G401 (cell line): ENCODE results near the gene FAXC. TPM values are rescaled to one million over a fixed set of nuclear protein-coding genes. Genes with fewer than 3 reads are reported as not detected.
"Not testable (repeated sequence)": the region's sequence is repeated elsewhere in the genome, so short reads cannot be mapped to it uniquely, and the experiment has no call there.

Source experiments
- DNase-seq: peaks from one replicate; pipeline ENCODE4 v3.0.0-alpha.2; 2015; ENCODE audit warnings: low spot score
- in situ Hi-C: cut with HindIII; loops from 2 replicates; pipeline ENCODE4 v1.10.0; 2016; ENCODE audit warnings: low sequenced_read_pairs, mixed read lengths
- total RNA-seq: library from RNA; depleted of rRNA; stranded (reverse); fragments of >200 nt; shearing (Covaris generic); gene quantifications from 2 replicates; pipeline ENCODE4 v1.2.3, GENCODE V29; 2014

The FAXC gene
- total RNA-seq, 1 experiment from 2014 or later: 0.71 TPM

DNA sequence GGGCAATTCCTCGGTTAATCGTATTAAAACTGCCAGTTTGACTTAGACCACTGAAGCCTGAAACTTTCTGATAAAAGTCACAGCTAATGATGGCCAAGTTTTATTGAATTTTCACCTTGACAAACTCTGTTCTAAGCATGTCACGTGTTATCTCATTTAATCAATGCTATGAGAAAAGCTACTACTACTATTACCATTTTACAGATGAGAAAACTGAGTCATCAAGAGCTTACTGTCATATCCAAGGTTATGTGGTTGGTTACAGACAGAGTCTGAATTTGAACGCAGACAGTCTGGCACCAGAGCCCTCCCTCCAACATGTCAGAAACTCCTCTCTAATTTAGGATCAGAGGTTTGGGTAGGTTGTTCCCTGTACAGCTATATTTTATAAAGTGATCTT, 4.3 kb downstream of the FAXC start:
- DNase-seq: no peak
- in situ Hi-C loops: no loop called here

DNA sequence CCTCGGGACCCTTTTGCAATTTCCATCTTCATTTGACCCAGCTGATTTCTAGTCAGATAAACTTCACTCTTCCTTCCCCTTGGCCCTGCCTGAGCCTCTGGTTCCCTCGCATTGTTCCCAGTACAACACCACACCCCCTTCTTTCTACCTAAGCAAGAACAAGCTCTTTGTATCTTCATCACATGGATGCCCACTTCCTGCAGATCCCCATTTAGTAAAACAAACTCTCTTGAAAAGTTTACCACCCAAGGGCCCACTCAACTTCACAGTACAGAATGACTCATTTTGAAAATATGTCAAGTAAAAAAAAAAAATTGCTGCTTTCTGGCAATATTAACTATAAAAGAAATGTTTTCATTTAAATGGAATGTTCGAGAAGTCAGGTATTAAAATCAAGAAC, 5.2 kb downstream of the FAXC start:
- DNase-seq: no peak
- in situ Hi-C loops: no loop called here

DNA sequence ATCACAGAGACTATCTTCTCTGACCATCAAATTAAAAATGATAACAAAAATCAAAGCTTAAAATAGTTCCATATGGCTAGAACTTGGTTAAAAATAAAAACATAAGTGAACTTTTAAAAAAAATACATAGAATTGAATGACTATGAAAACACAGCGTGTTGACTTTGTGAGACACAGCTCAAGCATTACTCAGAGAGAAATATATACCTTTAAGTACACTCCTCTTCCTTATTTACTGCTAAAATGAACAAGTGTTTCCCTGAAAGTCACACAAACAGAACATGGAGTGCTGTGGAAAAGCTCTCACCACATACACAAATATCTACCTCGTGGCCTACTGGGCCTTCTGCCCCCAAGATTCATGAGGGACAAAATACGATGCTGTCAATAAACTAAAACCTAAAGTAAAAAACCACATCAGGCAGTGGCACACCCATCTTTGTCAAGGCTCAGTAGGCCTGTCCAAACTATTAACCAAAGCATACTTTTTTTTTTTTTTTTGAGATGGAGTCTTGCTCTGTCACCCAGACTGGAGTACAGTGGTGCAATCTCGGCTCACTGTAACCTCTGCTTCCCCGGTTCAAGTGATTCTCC, 7.5 kb downstream of the FAXC start:
- in situ Hi-C loops: no loop called here
- no peak for DNase-seq

DNA sequence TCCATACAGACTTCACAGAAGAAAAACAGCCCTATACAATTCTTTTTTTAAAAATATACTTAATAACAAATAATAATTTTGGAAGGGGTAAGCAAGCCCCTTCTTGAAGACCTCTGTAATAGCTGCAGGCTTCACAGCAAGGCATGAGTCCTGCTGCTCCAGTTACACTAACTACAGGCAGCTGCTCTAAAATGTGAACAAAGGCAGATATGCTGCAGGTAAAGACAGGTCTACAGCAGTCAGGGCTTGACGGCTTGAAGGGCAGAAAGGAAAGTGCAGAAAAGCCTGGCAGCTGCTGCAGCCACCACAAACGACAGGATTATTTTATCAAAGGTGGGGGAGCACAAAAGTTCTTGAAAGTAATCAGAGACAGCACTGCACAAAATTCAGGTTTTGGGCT, 11.3 kb downstream of the FAXC start:
- in situ Hi-C loops: no loop called here
- DNase-seq: peak; percentile 26

DNA sequence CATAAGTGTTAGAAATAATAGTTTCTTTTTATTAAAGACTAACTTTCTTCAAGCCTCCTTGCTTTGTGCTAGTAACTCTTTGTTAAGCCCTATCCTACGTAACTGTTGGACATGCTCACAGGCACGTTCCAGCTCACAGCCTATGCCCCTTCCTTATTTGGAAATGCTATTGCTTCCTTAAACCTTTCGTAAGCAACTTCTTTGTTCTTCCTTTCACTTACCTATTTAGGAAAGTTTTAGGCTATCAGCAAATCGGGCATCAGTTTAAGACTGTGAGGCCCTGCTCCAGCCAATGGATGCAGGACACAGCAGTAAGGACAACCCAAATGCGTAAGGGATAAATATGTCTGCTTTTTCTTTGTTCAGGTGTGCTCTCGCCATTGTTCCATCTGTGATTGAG, 14.2 kb downstream of the FAXC start:
- DNase-seq, in situ Hi-C loops: not testable (repeated sequence)

DNA sequence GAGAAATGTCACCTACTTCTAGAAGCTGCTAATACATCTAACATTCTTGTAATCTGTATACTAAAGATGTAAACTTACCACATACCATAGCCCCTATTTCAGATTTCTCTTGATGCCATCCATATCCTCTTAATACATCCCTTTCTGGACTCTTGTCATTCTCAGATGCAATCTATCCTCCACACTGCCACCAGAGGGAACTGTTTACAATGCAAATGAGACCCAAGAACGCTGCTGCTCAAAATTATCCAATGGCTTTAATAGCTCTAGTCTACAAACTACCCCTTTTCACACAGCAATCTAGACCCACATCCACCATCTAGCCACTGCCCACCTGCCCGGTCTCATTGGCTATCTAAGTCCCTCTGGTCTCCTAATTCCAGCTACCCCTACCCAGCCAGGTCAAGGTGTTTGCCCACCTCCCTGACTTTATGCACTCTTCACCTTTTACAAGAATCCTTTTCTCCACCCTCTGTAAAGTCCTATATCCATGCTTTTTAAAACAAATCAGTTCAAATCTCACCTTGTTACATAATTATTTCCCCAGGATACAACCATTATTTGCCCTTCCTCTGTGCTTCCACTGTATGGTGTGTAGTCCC, 14.8 kb downstream of the FAXC start:
- in situ Hi-C loops: no loop called here
- DNase-seq: peak; percentile 61

DNA sequence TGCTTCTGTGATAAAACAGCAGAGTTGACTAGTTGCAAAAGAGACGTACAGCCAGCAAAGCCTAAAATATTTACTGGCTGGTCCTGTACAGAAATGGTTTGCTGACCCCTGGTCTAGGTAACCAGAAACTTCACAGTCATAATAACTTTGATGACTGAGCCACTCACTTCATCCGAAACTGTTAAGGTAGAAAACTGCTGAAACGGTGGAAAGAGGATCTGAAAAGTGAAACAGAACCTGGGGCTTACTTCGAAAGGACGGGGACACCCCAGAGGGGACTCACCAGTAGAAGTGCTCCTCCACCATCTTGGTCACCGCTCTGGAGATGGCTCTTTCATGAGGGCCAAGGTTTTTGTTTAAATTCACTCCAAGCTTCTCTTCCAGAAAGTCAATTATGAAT, 16.4 kb downstream of the FAXC start:
- in situ Hi-C loops: no loop called here
- no peak for DNase-seq

DNA sequence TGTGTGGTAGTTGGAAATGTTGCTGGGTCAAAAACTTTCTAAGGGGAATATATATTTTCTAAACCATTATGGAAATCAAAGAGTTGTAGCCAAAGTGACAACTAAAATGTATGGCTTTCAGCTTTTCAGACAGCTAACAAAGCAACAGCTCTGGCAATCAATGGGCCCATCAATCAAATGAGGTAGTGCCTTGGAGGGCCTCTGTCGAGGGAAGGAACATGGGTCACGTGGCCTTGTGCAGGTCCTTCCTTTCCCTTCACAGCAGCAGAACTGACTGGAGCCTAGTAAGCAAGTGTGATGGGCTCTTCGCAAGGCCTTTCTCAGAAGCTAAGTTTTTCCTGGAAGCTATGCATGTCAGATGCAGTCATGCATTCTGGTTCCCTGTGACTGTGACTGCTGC, 17.9 kb downstream of the FAXC start:
- in situ Hi-C loops: no loop called here
- DNase-seq: no peak

DNA sequence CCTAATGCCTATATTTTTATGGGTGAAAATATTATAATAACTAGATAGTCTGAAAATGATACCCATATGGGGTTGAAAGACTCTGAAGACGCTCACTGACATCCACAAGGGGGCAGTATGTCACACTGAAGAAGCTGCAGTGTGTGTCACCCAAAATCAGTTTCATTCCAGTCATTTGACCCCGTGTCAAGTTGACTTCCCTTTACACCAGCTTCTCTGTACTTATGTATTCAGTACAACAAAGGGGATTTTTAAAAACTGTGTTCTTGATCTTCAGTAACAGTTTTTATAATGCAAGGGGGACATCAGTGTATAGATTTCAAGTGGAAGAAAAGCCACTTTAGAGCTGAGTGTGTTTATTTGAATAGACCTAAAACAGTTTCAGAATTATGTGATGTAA, 19.3 kb downstream of the FAXC start:
- DNase-seq: peak; percentile 67
- in situ Hi-C loops: no loop called here

DNA sequence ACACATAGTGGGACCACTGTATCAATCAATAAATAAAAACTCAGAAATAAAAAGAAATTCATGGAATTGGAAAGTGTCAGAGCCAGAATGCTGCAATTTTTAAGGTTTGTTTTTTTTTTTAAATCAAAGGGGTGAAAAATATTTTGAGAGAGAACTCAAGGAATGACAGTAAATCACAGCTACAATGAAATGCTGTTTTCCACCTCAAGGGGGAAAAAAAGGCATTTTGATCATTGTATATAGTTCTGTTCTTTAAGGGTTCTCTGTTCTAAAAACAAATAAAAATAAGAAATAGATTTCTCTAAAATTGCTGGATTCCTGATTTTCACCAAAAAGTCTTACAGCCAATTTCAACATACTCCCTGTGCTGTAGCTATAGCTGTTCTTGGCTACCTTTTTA, 24.5 kb downstream of the FAXC start:
- in situ Hi-C loops: no loop called here
- DNase-seq: no peak

DNA sequence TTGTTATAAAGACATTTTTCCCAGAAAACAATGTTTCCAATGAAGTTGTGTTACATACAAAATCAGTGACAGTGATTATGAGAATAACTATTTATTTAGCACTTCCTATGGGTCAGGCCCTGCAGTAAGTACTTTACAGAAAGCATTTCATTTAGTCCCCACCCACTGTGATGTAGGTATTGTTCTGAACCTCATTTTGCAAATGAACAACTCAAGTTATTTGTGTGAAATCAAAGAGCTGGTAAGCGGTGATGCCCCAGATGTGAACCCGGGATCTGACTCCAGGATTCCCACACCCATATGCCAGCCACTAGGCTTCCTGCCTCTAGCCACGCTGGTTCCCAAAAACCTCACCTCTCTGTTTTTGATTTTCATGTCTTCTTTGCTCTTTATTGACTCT, 30.9 kb downstream of the FAXC start:
- no peak for DNase-seq
- in situ Hi-C loops: no loop called here

DNA sequence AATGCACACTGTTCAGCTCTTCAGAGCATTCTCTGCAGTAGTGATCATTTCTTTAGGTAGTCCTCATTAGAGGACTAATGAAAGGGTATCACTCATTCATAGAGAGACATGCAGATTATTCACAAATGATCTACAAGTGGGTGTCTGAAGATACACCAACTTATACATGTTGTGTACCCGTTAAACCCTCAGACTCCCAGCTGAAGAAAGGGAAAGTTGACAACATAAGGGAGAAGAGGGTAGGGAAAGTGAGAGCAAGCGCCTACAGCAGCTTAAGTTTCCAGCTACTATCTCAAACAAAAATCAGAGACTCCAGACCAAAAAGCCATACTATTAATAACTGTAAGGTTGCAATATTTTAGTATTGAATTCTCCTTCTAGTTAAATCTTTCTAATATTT, 37.1 kb downstream of the FAXC start:
- in situ Hi-C loops: no loop called here
- DNase-seq: no peak

DNA sequence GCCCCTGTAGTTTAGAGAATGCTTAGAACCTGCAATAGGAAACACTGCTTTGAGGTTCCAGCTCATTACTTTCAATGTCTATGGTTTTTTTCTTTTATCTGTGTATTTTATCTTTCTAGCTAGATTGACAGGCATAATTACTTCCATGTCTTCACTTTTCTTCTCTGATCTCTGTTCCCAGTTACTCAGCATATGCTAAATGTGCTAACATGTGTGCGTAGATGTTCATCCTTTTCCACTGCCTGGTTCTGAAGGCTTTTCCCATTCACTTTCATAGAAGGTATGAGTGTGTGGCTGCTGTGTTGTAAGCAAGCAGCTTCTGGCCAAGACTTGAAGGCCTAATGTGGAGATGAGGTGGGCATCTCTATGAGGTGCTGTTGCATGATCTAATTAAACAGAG, 38.9 kb downstream of the FAXC start:
- no peak for DNase-seq
- in situ Hi-C loops: no loop called here

DNA sequence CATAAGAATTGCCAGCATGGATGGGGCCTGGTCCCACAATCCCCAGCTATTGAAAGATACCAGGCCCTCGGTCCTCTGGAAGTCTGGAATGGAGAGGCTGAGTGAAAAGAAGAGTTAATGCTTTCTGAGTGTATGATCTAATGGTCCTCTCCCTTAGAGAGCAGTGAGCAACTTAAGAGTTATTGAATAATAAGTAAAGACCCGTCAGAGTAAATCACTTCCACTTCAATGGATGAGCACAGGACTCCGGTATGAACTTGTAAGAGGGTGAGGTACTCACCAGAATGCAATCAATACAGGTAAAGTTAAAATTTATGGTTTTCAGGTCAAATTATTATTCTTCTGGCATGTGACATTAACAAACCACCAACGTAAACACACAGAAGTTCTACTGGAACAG, 39.9 kb downstream of the FAXC start:
- no peak for DNase-seq
- in situ Hi-C loops: no loop called here

DNA sequence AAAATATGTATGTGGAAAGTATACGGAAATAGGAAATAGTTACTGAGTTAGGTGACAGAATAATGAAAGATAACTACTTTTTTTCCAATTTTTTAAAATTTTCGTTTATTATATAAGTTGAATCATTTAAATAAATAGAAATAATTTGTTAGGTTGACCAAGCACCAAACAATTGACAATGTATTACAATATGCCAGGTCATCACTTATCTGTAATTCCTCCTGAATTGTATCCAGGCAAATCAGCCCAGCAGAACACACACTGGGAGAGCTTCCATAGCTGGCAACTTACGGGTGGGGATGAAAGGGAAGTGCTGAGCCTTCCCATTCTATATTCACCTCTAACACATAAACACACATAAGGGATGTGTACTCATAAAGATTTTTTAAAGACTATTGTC, 40.7 kb downstream of the FAXC start:
- in situ Hi-C loops: no loop called here
- no peak for DNase-seq

DNA sequence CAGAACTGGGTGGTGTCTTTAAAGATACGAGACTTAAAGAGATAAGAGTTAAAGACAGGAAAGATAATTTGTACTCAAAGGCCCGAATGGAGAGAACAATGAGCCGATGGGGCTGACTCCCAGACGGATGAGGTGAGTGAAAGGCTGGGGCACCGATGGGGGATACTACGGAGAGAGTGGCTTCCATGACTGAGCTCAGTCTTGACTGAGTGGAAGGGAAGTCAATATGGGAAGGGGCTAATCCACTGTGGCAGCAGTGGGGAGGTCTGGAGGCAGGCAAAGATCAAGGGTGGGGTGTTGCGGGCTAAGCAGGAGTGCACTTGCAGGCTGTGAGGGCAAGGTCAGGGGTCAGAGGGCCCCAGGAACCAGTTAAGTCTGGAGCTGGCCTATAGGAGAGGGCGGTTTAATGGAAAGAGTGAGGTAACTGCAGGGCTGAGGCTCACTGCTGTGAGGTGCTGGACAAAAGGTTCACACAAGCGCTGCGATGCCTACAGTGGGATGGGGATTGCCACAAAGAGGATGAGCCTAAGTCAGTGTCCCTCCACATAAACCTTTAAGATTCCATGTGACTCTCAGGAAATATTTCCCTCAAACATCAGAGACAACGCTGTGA, 42.1 kb downstream of the FAXC start:
- DNase-seq: no peak
- in situ Hi-C loops: no loop called here

DNA sequence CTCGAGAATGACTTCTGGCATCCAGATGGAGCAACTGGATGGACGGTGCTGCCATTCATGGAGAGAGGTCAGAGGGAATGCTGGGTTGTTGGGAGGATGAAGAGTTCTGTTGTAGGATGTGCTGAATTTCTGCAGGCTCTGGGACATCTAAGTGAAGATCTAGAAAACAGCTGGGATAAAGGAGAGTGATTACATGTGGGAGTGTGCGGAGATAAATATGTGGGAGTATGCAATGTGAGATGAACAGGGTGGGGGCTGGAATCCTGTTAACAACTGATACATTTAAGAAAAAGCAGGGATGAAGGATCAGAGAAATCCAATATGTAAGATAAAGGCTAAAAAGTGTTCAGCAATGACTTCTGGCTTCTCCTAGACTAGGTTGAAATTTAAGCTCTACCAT, 43.1 kb downstream of the FAXC start:
- DNase-seq: no peak
- in situ Hi-C loops: no loop called here

DNA sequence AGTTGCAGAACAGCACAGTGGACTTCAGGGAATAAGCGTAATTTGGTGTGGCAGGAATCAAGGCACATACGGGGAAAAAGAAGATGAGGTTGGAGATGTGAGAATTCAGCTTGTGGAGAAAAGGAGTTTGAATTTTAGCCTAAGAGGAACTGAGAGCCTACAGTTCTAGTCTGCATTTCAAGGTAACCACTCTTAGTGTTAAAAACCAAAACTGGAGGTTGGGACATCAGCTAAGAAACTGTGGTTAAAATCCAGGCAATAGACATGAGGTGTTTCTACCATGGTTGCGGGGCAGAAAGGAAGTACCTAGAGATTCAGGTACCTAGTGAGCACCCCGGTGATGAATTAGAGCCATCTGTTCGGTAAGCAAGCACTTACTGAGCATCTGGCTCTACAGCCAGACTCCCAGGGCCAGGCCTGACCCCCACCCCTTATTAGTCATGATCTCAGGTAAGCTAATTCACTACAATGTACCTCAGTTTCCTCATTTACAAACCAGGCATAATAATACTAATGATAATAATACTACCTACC, 44.4 kb downstream of the FAXC start:
- in situ Hi-C loops: no loop called here
- no peak for DNase-seq

DNA sequence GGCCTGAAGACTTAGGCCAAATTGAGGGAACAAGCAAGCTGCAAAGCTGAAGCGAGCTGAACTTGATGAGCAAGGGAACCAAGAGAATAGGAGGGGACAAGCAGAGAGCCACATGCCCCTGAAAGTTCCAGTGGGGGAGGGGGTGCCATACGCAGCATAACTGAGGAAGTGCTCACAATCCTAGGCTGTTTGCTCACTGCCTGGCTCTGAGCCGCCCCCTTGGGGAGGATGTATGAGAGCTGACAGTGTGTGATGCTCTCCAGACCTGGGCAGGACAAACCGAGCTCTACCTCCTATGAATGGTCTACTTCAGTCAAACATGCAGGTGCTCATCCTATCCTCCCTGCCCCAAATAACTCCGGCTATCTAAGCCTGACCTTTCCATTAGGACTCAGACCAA, 52.1 kb downstream of the FAXC start:
- in situ Hi-C loops: no loop called here
- DNase-seq: no peak

DNA sequence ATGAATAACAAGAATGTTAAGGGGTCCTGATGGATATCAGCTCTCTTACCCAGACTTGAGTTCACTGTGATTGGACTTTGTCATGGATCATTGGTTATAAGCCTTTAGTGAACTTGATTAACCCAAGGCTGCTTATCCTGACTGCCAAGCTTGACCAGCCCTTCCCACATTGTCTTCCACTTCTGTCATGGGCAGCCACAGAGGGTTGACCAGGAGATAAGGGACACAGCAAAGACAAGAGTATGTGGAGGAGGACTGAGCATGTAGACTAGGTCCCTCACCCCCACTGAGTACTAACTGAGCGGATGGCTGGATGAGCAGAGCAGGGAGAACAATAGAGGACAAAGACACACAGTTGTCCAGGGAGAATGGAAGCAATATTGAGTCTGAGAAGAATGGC, 52.5 kb downstream of the FAXC start:
- in situ Hi-C loops: no loop called here
- no peak for DNase-seq

DNA sequence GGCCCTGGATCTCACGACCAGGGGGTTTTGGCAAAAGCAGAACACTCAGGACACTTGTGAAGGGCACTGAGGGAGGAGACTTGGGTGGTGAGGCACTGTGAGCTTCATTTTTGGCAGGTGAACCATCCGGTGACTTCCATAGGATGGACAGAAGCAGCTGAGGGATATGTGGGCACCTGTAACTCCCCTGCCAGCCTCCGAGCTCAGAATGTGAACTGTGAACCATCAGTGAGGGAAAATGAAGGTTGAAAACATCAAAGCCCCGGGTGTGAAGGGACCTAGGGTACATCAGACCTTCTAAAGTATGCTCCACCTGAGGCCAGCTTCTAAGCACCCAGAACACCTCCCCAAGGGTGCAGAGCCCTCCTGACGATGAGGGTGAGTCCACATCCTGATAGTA, 53.2 kb downstream of the FAXC start:
- DNase-seq: no peak
- in situ Hi-C loops: no loop called here
